HG03103 (cell line): ENCODE measurements around the gene PRDM16.

Experiments
- ATAC-seq: cut with Tn5 transposase; IDR thresholded peaks from one replicate; pipeline ENCODE4 v1.9.1; 2021; ENCODE audit warnings: low read depth; ENCODE audit not compliant: unreplicated experiment

The PRDM16 gene

DNA sequence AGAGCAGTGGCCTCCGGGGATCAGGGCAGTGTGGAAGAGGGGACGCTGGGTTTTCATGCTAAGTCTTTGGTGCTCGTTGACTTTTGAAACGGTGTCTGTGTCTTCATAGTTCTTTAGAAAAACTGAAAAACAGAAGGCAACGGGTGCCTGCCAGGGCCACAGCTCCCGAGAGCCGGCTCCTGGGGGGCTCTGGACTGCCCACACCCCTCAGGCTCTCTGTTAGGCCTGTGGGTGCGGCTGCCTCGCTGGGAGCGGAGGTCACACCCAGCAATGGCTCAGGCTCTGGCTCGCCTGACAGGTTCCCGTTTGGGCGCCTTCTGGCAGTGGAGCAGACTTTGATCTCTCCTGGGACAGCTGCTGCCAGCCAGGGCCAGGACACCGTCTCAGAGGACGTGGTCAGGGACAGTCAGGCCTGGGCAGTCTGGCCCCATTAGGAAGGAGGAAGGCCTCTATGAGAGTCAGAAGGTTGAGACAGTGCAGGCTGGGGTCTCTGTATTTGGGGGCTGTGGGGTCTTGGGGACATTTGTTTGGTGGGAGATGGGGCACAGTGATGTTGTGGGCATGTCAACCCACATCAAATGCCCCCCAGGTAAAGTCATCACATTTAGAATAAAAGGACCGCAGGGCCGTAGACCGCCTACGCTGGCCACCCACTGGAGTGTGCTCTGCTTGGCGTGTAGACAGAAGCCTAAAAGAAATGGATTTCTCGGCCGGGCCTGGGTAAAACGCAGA, 391.1 kb downstream of the PRDM16 start:
- ATAC-seq, result no peak

- no peak for ATAC-seq
Measured at GRCh38 chr1:3460672-3461131, 391.7 kb downstream of the PRDM16 start.

DNA sequence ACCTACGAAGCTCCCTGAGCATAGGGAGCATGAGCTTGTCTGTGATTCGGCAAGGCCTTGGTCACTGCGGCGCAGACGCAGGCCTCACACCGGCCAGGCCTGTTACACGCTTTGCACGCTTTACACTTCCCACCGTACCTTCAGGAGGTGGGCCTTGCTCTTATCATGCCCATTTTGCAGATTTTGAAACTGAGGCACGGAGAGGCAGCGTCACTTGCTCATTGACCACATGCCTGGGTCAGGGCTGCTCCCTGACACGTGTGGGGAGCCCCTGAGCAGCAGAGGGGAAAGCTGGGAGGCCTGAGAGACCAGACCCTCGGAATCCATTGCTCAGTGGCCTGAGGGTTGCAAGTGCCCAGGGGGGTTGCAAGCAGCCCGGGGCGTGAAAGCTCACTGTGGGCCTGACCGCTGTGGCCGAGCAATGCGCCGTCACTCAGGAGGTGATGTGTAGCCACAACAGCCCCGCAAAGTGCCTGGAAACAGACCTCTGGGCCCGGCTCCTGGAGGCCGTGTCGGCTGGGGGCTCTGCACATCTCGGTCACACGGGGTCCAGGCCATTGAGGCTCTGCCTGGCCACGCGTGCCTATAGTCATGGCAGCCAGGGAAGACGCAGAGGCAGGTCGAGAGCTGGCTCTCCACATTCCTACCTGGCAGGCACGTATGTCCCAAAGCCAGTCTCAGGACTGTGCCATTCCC, 392.4 kb downstream of the PRDM16 start:
- no peak for ATAC-seq

DNA sequence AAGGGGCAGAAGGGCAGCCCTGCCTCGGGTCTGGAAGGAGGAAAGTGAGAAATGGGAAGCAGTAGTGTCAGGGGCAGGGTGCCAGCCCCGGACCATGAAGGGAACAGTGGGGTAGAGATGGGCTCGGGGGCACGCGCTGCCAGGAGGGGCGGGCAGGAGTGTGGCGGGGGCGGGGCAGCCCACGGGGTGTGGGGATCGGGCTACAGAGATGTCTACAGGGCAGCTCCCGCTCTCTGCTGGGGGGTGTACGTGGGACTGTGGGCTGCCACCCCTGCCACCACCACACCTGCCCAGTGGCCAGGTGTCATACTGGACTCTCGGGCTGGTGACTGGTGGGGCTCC, 392.9 kb downstream of the PRDM16 start:
- no peak for ATAC-seq

GRCh38 chr1:3462356-3463012, 393.5 kb downstream of the PRDM16 start:
- ATAC-seq, result no peak

- no peak for ATAC-seq
Measured at GRCh38 chr1:3463013-3463385, 394.0 kb downstream of the PRDM16 start.

- ATAC-seq, result no peak
Measured at GRCh38 chr1:3463408-3463863, 394.4 kb downstream of the PRDM16 start.

DNA sequence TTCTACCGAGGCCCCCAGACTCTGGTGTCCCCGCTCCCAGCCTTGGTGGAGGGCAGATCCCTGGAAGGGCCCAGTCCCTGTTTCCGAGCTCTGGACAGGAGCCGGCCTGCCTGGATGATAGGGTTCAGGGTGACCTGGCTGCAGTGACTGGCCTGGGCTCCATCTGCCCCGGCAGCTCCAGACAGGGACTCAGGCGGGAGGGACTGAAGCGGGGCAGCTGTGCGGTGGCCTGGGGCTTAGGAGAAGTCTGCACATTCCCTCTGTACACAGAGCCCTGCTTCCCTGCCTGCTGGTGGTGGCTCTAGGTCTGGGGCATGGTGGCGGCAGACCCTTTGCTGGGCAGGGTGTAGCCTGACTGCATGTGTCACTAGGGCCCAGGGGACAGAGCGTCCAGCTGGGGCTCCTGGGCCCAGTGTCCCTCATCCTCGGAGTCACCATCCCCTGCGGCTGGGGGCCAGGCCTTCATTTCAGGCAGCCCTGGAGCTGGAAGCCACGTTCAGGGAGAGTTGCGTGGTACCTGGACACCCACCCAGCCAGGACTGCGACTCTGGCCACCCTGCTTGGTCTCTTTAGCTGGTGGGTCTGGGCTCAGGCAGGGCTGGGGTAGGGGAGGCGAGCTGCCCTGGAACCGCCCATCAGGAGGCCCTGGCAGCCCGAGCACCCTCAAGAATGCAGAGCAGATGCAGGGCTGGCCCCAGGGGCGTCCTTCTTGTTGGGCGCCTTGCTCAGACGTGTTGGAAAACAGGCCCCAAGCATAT, 395.1 kb downstream of the PRDM16 start:
- no peak for ATAC-seq

DNA sequence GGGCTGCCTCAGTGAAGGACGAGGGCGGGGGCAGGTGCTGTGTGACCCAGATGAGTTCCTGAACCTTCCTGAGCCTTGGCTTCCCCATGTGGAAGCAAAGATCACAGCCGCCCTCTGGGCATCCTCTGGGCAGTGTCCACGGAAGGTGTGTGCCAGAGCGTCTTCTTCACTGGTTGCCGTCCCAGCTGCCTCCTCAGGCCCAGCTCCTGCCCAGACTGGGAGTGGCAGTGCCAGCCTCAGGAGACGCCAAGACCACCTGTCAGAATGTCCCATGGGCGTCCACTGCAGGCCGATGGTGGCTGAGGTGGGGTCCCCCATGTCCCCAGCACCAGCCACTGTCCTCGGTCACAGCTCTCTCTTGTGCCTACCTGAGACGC, 395.6 kb downstream of the PRDM16 start:
- no peak for ATAC-seq

DNA sequence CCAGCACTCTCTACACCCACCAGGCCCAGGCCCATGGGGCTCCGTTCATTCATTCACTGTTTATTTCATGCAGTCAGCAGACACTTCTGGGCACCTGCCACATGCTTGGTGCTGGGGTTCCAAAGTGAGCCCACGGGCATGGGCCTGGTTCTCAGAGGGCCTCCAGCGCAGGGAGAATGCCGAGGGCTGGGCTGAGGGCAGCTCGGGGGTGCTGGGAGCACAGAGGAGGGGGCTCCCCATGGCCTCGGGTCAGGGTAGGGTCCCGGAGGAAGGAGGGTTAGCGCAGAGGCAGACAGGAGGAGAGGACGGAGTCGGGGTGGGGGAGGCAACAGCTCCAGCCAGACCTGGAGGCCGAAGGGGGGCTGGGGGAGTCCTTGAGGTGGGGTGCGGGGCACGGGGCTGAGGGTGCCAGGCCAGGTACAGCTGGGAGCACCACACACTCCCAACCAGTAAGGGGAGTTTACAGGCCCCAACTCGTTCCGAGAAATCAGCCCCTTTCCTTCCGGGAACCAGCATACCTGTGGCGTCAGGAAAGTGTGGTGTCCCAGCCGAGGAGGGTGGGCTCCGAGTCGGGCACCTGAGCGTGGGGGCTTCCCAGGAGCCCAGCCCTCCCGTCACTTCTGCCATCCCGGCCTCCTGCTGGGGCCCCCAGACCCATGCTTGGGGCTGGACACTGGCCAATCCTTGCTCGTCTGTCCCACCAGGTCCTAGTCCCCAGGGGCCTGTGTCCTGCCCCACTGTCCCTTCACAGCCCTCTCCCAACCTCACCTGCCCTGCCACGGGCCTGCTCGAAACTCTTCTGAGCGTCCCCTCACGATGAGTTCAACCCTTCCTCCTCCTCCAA, 396.3 kb downstream of the PRDM16 start:
- no peak for ATAC-seq

DNA sequence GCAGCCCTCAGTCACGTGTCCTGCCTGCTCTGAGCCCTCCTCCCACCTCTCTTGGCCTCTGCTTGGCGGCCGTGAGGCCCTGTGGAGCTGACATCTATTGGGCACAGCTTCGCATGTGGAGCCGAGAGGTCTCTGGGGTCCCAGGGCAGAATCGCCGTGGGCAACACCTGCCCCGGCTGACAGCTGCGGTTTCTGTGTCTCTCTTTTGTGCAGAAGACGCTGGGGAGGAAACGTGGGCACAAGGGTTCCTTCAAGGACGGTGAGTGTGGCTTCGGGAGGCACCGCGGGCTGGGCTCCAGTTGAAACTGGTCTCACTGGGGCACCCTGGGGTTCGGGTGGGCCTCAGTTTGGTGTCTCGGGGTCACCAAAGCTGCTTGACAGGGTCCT, 396.9 kb downstream of the PRDM16 start:
- ATAC-seq, result no peak

GRCh38 chr1:3466366-3467075, 397.5 kb downstream of the PRDM16 start:
- no peak for ATAC-seq

- ATAC-seq, result no peak
Measured at GRCh38 chr1:3467096-3468036, 398.4 kb downstream of the PRDM16 start.

DNA sequence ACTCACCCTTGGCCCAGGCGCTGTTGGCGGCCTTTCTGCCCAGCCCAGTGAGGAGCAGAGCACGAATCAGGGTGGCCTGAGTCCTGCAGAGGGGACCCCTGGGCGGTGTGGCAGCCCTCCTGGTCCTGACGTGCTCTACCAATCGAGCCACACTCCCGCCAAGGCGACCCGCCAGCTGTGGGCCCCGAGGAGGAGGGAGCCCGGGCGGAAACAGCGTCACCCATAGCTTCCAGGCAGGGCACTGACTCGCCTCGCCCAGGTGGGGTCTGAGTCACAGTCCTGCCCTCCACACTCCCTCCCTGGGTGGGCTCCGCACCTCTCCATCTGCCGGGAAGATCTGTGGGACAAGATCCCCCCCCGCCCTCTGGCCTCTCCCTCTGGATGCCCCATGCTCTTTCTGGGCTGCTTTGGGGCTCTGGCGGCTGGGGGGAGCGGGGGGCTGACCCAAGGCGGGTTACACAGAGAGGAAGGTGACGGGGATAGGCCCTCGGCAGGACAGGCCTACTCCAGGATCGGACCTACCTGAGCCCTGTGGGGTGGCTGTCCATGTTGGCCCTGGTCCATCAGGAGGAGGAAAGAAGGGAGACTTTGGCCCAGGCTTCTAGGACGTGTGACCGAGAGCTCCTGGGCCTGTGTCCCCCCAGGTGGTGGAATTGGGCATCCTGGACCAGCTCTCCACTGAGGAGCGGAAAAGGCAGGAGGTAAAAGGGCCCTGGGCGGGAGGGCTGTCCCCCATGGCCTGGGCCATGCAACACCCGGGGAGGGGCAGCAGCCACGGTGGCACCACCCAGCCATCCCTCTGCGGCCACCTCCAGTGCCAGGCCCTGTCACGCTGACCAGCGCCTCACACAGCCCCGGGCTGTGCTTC, 399.5 kb downstream of the PRDM16 start:
- ATAC-seq, result no peak

DNA sequence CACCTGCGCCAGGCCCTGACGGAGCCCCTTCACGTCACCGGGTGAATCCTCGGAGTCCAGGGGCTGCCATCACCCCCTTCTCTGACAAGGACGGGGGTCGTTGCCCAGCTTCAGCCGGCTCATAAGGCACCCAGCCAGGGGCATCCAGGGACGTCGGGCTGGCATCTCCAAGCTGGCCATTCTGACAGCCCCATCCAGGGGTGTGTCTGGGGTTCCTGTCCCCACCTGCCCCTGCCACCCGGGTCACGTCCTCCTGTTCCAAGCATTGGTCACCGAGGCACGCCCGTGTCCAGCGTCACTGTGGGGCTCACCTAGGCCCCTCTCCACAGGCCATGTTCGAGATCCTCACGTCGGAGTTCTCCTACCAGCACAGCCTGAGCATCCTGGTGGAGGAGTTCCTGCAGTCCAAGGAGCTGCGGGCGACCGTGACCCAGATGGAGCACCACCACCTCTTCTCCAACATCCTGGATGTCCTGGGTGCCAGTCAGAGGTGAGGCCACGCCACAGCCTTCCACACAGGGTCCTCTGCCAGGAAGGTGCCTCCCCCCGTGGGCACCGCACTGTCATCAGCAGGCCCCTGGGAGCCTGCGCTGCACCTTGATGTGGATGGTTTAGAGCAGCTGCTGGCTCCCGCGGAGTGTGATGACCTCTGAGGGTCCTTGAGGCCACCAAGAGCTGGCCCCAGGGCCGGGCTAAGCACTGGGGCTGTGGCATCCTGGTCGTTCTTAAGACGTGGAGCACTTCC, 400.3 kb downstream of the PRDM16 start:
- ATAC-seq, result no peak

DNA sequence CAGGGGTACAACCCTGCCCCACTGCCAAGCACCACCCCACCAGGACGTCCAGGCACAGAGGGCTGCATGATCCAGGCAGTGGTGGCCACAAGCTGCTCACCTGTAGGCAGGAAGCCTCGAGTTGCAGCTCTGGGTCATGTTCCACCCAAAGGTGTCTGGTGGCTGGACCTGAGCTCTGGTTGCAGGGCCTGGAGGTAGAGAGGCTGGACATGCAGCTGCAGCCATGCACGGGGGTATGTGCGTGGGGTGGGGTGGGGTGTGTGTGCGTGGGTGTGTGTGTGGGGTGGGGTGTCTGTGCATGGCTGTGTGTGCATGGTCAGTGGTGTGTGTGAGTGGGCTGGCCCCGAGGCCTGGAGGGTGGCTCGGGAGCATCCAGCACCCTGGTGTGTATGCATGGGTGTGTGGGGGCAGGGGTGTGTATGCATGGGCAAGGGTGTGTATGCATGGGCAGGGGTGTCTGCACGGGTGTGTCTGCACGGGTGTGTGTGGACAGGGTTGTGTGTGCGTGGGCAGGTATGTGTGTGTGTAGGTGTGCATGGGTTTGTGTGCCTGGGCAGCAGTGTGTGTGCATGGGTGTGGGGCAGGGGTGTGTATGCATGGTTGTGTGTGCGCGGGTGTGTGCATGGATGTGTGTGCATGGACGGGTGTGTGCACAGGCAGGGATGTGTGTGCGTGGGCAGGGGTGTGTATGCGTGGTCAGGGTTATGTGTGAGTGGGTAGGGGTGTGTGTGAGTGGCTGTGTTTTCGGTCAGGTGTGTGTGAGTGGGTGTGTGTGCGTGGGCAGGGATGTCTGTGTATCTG, 401.0 kb downstream of the PRDM16 start:
- ATAC-seq, result no peak
